Natural killer cell (primary cell): ENCODE measurements around the gene IQSEC1. TPM values are rescaled to one million over a fixed set of nuclear protein-coding genes. Genes with fewer than 3 reads are reported as not detected.

Experiments used
- ATAC-seq, 3 donors: fragments of 150-1000 bp in 2 of 3; fragments of 200-7000 bp in 1 of 3; cut with Tn5 transposase; 1 replicate in 1 of 3; 2 replicates in 2 of 3; pipeline ENCODE4 v1.10.0; 2021; ENCODE audit warnings: mild to moderate bottlenecking in 2 of 3, moderate library complexity in 2 of 3
- DNase-seq, 2 donors: peaks; one replicate each; pipeline versions ENCODE4 v3.0.0 to v3.0.0-alpha.2; 2013 to 2021; ENCODE audit warnings: mixed read lengths in 1 of 2
- H3K27ac ChIP-seq: one replicate; pipeline ENCODE4 v1.5.1; 2013; ENCODE audit warnings: mild to moderate bottlenecking, low read length
- H3K27me3 ChIP-seq: one replicate; pipeline ENCODE4 v1.6.1; 2013; ENCODE audit warnings: low read length; ENCODE audit not compliant: control insufficient read depth, insufficient read depth
- H3K36me3 ChIP-seq: one replicate; pipeline ENCODE4 v1.6.1; 2013; ENCODE audit warnings: low read length; ENCODE audit not compliant: control insufficient read depth, insufficient read depth
- H3K4me1 ChIP-seq: one replicate; pipeline ENCODE4 v1.6.1; 2013; ENCODE audit warnings: low read length; ENCODE audit not compliant: control insufficient read depth, insufficient read depth
- H3K4me3 ChIP-seq: one replicate; pipeline ENCODE4 v1.5.1; 2013; ENCODE audit warnings: low read length
- H3K9me3 ChIP-seq: one replicate; pipeline ENCODE4 v1.6.1; 2013; ENCODE audit warnings: low read length; ENCODE audit not compliant: control insufficient read depth, insufficient read depth
- H3K27ac Mint-ChIP-seq, 2 donors: one replicate each; pipeline ENCODE4 v1.8.0; 2022; ENCODE audit warnings: mild to moderate bottlenecking in 2 of 2, mixed read lengths in 2 of 2, moderate library complexity in 1 of 2
- H3K27me3 Mint-ChIP-seq, 2 donors: one replicate each; pipeline ENCODE4 v1.8.0; 2022; ENCODE audit warnings: low read depth in 2 of 2, mixed read lengths in 2 of 2
- H3K36me3 Mint-ChIP-seq: one replicate; pipeline ENCODE4 v1.8.0; 2022; ENCODE audit warnings: mixed read lengths
- H3K4me1 Mint-ChIP-seq, 2 donors: one replicate each; pipeline ENCODE4 v1.8.0; 2022; ENCODE audit warnings: mixed read lengths in 2 of 2
- H3K4me3 Mint-ChIP-seq: one replicate; pipeline ENCODE4 v1.8.0; 2022; ENCODE audit warnings: mild to moderate bottlenecking, moderate library complexity, mixed read lengths
- H3K9me3 Mint-ChIP-seq, 2 donors: one replicate each; pipeline ENCODE4 v1.8.0; 2022; ENCODE audit warnings: mixed read lengths in 2 of 2
- WGBS: methylation state at CpG from one replicate; pipeline ENCODE4 v1.1.7; 2013; ENCODE audit warnings: missing lambda C conversion rate; ENCODE audit not compliant: insufficient coverage; 5-methylcytosine and 5-hydroxymethylcytosine counted together
- intact Hi-C: fragments of 100-400 bp; cut with micrococcal nuclease; formaldehyde crosslinking; loops from one replicate; pipeline ENCODE4 v1.14.2; 2022
- total RNA-seq, 4 donors: library from RNA; stranded (reverse); fragments of 120-200 nt in 1 of 4; gene quantifications; one replicate each; pipeline versions ENCODE4 v1.2.3 to v1.2.4, GENCODE V29; 2013 to 2022
- TF ChIP-seq, protein P1 (sequence below): fragments of 200-600 bp; IDR thresholded peaks from one replicate; pipeline ENCODE4 v1.8.0; 2022; ENCODE audit warnings: antibody characterized with exemption

Gene IQSEC1
- total RNA-seq, 3 donors from 2014 or later (not counting 1 experiment from before 2014, with no cell fraction given): 124 to 189 (median 138) TPM

DNA sequence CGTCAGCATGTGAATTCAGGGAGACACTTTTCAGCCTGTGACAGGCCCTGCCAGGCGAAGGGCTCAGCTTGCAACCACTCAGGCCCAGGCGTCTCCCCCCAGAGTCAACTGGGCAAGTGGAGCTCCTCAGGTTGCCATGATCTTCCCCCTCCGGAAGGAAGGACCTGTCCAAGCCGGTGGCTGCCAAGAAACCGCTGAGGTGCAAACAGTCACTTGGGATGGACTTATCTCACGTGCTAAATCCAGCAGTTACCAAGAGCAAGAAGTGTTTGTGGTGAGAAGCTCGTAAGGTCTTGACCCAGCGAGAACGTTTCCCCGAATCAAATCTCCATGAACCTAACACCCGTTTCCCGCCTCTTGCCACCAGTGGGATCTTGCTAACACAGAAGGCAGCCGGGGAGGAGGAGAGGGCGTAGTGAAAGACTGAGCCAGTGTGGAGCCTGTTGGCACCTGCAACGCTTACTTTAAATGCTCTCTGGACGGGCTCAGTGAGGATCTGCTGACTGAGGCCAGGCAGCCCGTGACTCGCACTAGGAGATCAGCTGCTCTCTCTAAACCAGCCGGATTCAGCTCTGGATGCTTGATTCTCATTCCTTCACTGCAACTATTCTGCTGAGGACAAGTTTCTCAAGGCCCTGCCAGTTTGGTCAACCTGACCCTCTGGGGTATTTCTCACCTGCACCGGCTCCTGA is 39.0 kb downstream of the IQSEC1 start:
- H3K9me3 Mint-ChIP-seq: no peaks in the 10 kb centered on the region
- intact Hi-C loops: no loop called here
- Histone ChIP-seq H3K4me3 (no peak overlapping the region), H3K4me1 (peaks cover 3% of the 10 kb centered on the region), H3K9me3 (no peaks in the 10 kb centered on the region), H3K27me3 (no peaks in the 10 kb centered on the region), H3K36me3 (no peaks in the 10 kb centered on the region), H3K27ac (no peak overlapping the region)
- H3K4me1 Mint-ChIP-seq: peaks cover 28 to 33% of the 10 kb centered on the region in 2 donors
- no peaks in the 10 kb centered on the region for H3K36me3 Mint-ChIP-seq
- ATAC-seq: no peak
- TF ChIP-seq, protein P1, sequence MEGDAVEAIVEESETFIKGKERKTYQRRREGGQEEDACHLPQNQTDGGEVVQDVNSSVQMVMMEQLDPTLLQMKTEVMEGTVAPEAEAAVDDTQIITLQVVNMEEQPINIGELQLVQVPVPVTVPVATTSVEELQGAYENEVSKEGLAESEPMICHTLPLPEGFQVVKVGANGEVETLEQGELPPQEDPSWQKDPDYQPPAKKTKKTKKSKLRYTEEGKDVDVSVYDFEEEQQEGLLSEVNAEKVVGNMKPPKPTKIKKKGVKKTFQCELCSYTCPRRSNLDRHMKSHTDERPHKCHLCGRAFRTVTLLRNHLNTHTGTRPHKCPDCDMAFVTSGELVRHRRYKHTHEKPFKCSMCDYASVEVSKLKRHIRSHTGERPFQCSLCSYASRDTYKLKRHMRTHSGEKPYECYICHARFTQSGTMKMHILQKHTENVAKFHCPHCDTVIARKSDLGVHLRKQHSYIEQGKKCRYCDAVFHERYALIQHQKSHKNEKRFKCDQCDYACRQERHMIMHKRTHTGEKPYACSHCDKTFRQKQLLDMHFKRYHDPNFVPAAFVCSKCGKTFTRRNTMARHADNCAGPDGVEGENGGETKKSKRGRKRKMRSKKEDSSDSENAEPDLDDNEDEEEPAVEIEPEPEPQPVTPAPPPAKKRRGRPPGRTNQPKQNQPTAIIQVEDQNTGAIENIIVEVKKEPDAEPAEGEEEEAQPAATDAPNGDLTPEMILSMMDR: no peak
- H3K27me3 Mint-ChIP-seq: no peaks in the 10 kb centered on the region
- WGBS: 92% methylated on average over 21 of the region's 21 CpGs
- no peak overlapping the region for H3K4me3 Mint-ChIP-seq
- H3K27ac Mint-ChIP-seq: no peak overlapping the region
- no peak for DNase-seq

DNA sequence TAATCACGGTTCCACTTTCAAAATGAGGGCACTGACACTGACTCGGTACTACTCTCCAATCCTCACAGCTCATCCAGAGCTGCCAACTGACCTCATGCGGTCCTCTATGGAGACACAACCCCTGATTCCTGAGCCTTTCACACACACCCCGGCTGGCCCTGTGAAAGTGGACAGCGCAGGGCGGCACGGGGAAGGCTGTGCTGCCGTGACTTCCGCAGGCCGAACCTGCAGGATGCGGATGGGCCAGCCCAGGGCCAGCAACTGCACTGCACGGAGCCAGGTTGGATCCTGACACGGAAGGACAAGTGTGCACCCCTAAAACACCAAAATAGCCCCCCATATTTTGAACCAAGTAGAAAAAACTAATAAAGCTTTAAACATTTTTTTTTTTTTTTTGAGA is 41.0 kb downstream of the IQSEC1 start:
- DNase-seq (no peak), ATAC-seq (no peak)
- H3K9me3 Mint-ChIP-seq: no peaks in the 10 kb centered on the region
- Histone ChIP-seq H3K27ac (no peak overlapping the region), H3K4me1 (no peaks in the 10 kb centered on the region), H3K27me3 (no peaks in the 10 kb centered on the region), H3K36me3 (no peaks in the 10 kb centered on the region), H3K4me3 (no peak overlapping the region), H3K9me3 (no peaks in the 10 kb centered on the region)
- no peaks in the 10 kb centered on the region for H3K27me3 Mint-ChIP-seq
- H3K4me1 Mint-ChIP-seq: peaks cover 30 to 43% of the 10 kb centered on the region in 2 donors
- peak overlapping the region in 1 of 2 donors; percentile 21 for H3K27ac Mint-ChIP-seq
- TF ChIP-seq, protein P1: no peak
- intact Hi-C loops: no loop called here
- H3K36me3 Mint-ChIP-seq: no peaks in the 10 kb centered on the region
- H3K4me3 Mint-ChIP-seq: no peak overlapping the region
- 95% methylated on average over 13 of the region's 13 CpGs for WGBS

DNA sequence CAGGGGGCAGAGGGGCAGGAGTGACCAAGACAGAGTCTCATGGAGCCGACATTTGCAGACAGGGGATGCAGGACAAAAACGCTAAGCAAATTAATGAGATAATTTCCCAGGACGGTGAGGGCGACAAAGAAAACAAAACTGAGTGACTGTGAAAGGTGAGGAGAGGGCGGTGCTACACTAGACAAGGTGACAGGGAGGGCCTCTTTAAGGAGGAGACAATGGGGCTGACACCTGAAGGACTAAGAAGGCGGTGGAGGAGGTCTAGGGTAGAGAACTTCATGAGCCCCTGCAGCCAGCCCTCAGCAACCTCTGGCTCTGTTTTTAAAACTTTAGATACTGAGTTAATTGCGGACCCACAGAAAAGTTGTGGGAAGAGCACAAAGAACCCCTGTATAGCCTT is 41.6 kb downstream of the IQSEC1 start:
- H3K4me1 ChIP-seq: no peaks in the 10 kb centered on the region
- H3K27me3 Mint-ChIP-seq: no peaks in the 10 kb centered on the region
- 92% methylated on average over 7 of the region's 7 CpGs for WGBS
- intact Hi-C loops: no loop called here
- no peaks in the 10 kb centered on the region for H3K9me3 ChIP-seq
- H3K4me3 Mint-ChIP-seq: no peak overlapping the region
- ATAC-seq (no peak), DNase-seq (no peak)
- H3K9me3 Mint-ChIP-seq: no peaks in the 10 kb centered on the region
- TF ChIP-seq, protein P1: no peak
- H3K27ac Mint-ChIP-seq: peak overlapping the region; percentile 4 to 21
- no peaks in the 10 kb centered on the region for H3K27me3 ChIP-seq
- H3K36me3 Mint-ChIP-seq: no peaks in the 10 kb centered on the region
- no peaks in the 10 kb centered on the region for H3K36me3 ChIP-seq
- H3K4me3 ChIP-seq: no peak overlapping the region
- H3K27ac ChIP-seq: no peak overlapping the region
- peaks cover 30 to 43% of the 10 kb centered on the region in 2 donors for H3K4me1 Mint-ChIP-seq

DNA sequence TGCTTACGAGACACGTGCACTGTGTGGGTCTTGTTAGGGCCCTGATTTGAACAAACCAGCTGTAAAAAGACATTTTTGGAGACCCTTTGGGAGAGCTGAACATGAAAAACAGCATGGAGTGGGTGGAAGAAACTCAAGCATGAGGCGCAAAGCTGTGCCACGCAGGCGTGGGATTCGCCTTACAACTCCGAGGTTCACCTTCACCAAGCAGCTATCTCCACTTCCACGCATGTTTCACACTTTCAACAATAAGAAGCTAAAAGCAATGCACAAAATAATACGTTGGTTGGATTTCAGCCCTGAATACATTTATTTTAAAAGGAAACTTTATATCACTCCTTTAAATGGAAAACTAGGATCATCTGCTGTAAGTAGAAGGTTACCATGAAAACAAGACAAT is 42.5 kb downstream of the IQSEC1 start:
- Mint-ChIP-seq H3K9me3 (no peaks in the 10 kb centered on the region), H3K27ac (no peak overlapping the region), H3K36me3 (no peaks in the 10 kb centered on the region), H3K4me1 (peaks cover 28 to 46% of the 10 kb centered on the region in 2 donors), H3K4me3 (no peak overlapping the region), H3K27me3 (no peaks in the 10 kb centered on the region)
- no peaks in the 10 kb centered on the region for H3K36me3 ChIP-seq
- TF ChIP-seq, protein P1: no peak
- no peaks in the 10 kb centered on the region for H3K27me3 ChIP-seq
- no peaks in the 10 kb centered on the region for H3K4me1 ChIP-seq
- no peaks in the 10 kb centered on the region for H3K9me3 ChIP-seq
- ATAC-seq: no peak
- no peak overlapping the region for H3K4me3 ChIP-seq
- 93% methylated on average over 8 of the region's 9 CpGs for WGBS
- intact Hi-C loops: no loop called here
- DNase-seq: no peak
- no peak overlapping the region for H3K27ac ChIP-seq
